Right lobe of liver (tissue), 4 donors: ENCODE data around the gene TENT4B.

Experiments used
- CTCF ChIP-seq, 4 donors: fragments of 200-600 bp in 3 of 4; fragments of 450-650 bp in 1 of 4; IDR thresholded peaks; one replicate each; pipeline versions ENCODE4 v1.5.1 to v1.8.0; 2016 to 2022; ENCODE audit warnings: antibody characterized with exemption in 4 of 4, mild to moderate bottlenecking in 2 of 4
- POLR2A ChIP-seq: fragments of 450-650 bp; IDR thresholded peaks from one replicate; pipeline ENCODE4 v1.6.1; 2017; ENCODE audit warnings: antibody characterized with exemption, mild to moderate bottlenecking
- donor health status: DM: no; HTN: no; CAD: no.
- donor health status: DM: no; HTN: no; CAD: no.
- donor health status: DM: no; HTN: yes; CAD: no.

- TF ChIP-seq CTCF (IDR thresholded peaks at IDR 0.05), result no peak
- peak; percentile 61 for TF ChIP-seq POLR2A
These were observed at the start of gene TENT4B for GRCh38 chr16:50152807-50153595.
